MG63 (cell line): Measurements from ENCODE around the gene C2. TPM values are rescaled to one million over a fixed set of nuclear protein-coding genes. Genes with fewer than 3 reads are reported as not detected.
"Not testable (repeated sequence)": the region's sequence is repeated elsewhere in the genome, so short reads cannot be mapped to it uniquely, and the experiment has no call there.

ENCODE experiments used
- DNase-seq: peaks from one replicate; pipeline ENCODE4 v3.0.0-alpha.2; 2020
- H3K27me3 ChIP-seq: fragments of 250-450 bp; sonication (Bioruptor Pico); 2 replicates; pipeline ENCODE4 v1.5.1; 2020; ENCODE audit warnings: mild to moderate bottlenecking, moderate library complexity
- H3K36me3 ChIP-seq: fragments of 250-450 bp; sonication (Bioruptor Pico); 2 replicates; pipeline ENCODE4 v1.5.1; 2020; ENCODE audit warnings: mild to moderate bottlenecking, moderate library complexity
- H3K4me3 ChIP-seq: fragments of 250-450 bp; sonication (Bioruptor Pico); 2 replicates; pipeline ENCODE4 v1.5.1; 2020; ENCODE audit warnings: mild to moderate bottlenecking, moderate library complexity
- H3K9me3 ChIP-seq: fragments of 250-450 bp; sonication (Bioruptor Pico); 2 replicates; pipeline ENCODE4 v1.5.1; 2020; ENCODE audit warnings: mild to moderate bottlenecking, moderate library complexity
- total RNA-seq: library from RNA; depleted of rRNA; stranded (reverse); fragments of >200 nt; shearing (Covaris generic); gene quantifications from 2 replicates; pipeline ENCODE4 v1.2.3, GENCODE V29; 2014; ENCODE audit warnings: low replicate concordance

The C2 gene
- total RNA-seq, 1 experiment from 2014 or later: 0.13 TPM

DNA sequence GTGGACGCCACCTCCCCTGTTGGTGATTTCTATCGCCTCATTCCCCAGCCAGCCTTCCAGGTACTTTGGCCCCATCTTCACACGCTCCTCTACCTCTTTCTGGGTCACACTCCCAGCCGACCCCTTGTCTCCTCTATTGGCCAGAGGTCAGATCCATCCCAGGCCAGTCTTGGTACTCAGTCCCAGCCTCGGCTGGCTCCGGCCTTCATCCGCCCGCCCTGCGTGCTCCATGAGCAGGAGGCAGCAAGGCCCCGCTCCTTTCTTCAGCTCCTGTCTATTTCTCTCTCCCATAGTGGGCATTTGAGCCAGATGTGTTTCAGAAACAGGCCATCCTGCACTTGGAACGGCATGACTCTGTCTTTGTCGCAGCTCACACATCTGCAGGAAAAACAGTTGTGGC is 34.1 kb downstream of the C2 start:
- no peaks in the 10 kb centered on the region for H3K27me3 ChIP-seq
- no peaks in the 10 kb centered on the region for H3K9me3 ChIP-seq
- H3K4me3 ChIP-seq: no peak overlapping the region
- H3K36me3 ChIP-seq: peaks cover 19% of the 10 kb centered on the region
- no peak for DNase-seq

DNA sequence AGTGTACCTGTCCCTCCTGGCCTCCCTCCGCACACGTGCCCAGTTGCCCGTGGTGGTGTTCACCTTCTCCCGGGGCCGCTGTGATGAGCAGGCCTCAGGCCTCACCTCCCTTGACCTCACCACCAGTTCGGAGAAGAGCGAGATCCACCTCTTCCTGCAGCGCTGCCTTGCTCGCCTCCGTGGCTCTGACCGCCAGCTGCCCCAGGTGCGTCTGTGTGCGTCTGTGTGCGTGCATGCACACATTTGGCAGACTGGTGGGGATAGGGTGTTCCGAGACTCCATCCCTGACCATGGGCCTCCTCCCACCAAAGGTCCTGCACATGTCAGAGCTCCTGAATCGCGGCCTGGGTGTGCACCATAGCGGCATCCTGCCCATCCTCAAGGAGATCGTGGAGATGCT is 36.4 kb downstream of the C2 start:
- Histone ChIP-seq H3K36me3 (peaks cover 12% of the 10 kb centered on the region), H3K4me3 (no peak overlapping the region), H3K9me3 (no peaks in the 10 kb centered on the region), H3K27me3 (no peaks in the 10 kb centered on the region)
- no peak for DNase-seq

DNA sequence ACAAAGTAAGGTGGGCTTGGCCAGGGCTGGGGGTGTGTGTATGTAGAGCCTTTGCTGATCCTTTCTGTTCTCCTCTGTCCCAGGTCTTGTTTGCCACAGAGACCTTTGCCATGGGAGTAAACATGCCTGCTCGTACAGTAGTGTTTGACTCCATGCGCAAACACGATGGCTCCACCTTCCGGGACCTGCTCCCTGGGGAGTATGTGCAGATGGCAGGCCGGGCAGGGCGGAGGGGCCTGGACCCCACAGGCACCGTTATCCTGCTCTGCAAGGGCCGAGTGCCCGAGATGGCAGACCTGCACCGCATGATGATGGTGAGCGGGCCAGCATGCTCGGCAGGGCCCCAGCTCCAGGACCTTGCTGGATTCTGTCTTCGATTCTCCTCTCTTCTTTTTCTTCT is 38.2 kb downstream of the C2 start:
- H3K36me3 ChIP-seq: peaks cover 14% of the 10 kb centered on the region
- no peak overlapping the region for H3K4me3 ChIP-seq
- H3K27me3 ChIP-seq: no peaks in the 10 kb centered on the region
- H3K9me3 ChIP-seq: no peaks in the 10 kb centered on the region
- DNase-seq: no peak

DNA sequence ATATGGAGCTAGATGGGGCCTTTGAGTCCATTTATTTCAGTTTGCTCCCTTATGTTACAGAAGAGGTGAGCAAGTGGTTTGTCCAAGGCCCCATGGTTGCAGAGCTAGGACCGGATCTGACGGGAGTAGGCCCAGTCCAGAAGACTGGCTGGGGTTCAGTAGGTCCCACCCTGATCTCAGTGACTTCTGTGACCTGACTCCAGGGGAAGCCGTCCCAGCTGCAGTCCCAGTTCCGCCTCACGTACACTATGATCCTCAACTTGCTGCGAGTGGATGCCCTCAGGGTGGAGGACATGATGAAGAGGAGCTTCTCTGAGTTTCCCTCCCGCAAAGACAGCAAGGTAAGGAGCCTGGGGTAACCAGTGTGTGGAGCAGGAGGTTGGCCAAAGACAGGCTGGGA is 39.0 kb downstream of the C2 start:
- Histone ChIP-seq H3K9me3 (no peaks in the 10 kb centered on the region), H3K36me3 (peaks cover 13% of the 10 kb centered on the region), H3K27me3 (no peaks in the 10 kb centered on the region), H3K4me3 (no peak overlapping the region)
- DNase-seq: no peak

DNA sequence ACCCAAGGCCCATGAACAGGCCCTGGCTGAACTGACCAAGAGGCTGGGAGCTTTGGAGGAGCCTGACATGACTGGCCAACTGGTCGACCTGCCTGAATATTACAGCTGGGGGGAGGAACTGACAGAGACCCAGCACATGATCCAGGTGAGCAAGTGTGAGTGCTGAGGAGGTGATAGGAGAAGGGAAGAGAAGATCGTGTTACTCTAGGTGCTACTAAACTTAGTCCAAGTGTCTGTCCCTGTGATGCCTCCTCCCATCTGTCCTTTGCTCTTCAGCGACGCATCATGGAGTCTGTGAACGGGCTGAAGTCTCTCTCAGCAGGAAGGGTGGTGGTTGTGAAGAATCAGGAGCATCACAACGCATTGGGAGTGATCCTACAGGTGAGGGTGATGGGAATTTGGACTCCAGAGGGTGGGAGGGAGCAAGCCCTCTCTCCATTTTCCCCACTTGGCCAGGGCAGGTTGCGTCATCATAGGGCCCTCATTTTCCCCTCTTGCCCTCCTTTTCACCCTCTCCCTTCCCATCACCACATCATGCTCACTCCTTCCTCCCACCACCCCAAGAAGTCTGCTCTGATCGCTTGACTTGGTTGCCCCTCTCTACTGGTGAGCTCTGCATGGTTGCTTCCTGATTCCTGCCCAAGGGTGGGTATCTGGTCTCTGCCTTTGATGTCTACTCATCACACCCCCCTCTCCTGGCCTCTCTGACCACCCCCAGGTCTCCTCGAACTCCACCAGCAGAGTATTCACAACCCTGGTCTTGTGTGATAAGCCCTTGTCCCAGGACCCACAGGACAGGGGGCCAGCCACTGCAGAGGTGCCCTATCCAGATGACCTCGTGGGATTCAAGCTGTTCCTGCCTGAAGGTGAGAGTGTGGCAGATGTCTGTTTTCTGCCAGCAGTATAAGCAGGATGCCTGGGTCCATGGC is 39.7 kb downstream of the C2 start:
- H3K36me3 ChIP-seq: peaks cover 13% of the 10 kb centered on the region
- no peak for DNase-seq

DNA sequence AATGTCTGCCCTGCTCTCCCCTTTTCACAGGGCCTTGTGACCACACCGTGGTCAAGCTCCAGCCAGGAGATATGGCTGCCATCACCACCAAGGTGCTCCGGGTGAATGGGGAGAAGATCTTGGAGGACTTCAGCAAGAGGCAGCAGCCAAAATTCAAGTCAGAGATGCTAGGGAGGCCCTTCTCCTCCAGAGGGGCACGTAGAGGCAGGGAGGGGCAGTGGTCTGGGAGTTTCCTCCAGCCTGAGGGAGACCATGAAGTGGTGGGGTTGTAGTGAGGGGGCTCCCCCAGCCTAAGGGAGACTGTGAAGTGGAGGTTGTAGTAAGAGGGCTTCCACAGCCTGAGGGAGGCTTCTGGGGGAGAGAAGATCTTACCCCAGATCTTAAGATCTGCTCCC is 40.4 kb downstream of the C2 start:
- Histone ChIP-seq H3K4me3 (no peak overlapping the region), H3K27me3 (no peaks in the 10 kb centered on the region), H3K36me3 (peaks cover 13% of the 10 kb centered on the region), H3K9me3 (no peaks in the 10 kb centered on the region)
- DNase-seq: no peak

More for the DNA sequence above, 39.7 kb downstream of the C2 start:
- Histone ChIP-seq H3K27me3 (no peaks in the 10 kb centered on the region), H3K4me3 (no peak overlapping the region), H3K9me3 (no peaks in the 10 kb centered on the region)

DNA sequence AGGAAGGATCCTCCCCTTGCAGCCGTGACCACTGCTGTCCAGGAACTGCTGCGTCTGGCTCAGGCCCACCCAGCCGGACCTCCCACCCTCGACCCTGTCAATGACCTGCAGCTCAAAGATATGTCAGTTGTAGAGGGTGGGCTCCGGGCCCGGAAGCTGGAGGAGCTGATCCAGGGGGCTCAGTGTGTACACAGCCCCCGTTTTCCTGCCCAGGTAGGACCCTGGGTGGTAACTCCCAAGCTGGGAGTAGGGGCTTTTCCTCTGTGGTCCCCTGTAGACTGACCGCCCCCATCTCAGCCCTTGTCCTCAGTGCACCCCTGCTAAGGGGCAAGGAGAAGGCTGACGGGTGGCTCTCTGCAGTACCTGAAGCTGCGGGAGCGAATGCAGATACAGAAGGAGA is 40.8 kb downstream of the C2 start:
- H3K4me3 ChIP-seq: no peak overlapping the region
- H3K27me3 ChIP-seq: no peaks in the 10 kb centered on the region
- H3K9me3 ChIP-seq: no peaks in the 10 kb centered on the region
- H3K36me3 ChIP-seq: peaks cover 13% of the 10 kb centered on the region
- no peak for DNase-seq

DNA sequence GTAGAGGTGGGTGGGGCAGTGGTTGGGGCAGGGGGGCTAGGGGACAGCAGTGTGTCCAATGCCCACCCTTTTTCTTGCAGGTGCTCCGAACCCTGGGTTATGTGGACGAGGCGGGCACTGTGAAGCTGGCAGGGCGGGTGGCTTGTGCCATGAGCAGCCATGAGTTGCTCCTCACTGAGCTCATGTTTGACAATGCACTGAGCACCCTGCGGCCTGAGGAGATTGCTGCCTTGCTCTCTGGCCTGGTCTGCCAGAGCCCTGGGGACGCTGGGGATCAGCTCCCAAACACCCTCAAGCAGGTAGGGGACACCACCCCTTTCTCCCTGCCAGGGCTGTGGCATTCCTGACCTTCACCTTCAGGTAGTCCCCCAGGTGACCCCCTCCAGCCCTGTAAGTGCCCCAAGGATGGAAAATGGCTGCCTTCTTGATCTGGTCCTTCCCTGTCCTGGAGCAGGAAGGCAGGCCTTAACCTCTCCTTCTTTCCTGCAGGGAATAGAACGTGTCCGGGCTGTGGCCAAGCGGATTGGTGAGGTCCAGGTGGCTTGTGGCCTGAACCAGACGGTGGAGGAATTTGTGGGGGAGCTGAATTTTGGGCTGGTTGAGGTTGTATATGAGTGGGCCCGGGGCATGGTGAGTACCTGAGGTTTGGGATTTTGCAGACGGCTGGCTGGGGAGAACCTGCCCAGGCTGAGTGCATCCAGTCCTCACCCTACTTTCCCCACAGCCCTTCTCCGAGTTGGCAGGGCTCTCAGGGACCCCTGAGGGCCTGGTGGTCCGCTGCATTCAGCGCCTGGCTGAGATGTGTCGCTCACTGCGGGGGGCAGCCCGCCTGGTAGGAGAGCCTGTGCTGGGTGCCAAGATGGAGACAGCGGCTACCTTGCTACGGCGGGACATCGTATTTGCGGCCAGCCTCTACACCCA is 41.5 kb downstream of the C2 start:
- Histone ChIP-seq H3K27me3 (no peaks in the 10 kb centered on the region), H3K36me3 (peaks cover 13% of the 10 kb centered on the region), H3K4me3 (no peak overlapping the region), H3K9me3 (no peaks in the 10 kb centered on the region)
- no peak for DNase-seq

DNA sequence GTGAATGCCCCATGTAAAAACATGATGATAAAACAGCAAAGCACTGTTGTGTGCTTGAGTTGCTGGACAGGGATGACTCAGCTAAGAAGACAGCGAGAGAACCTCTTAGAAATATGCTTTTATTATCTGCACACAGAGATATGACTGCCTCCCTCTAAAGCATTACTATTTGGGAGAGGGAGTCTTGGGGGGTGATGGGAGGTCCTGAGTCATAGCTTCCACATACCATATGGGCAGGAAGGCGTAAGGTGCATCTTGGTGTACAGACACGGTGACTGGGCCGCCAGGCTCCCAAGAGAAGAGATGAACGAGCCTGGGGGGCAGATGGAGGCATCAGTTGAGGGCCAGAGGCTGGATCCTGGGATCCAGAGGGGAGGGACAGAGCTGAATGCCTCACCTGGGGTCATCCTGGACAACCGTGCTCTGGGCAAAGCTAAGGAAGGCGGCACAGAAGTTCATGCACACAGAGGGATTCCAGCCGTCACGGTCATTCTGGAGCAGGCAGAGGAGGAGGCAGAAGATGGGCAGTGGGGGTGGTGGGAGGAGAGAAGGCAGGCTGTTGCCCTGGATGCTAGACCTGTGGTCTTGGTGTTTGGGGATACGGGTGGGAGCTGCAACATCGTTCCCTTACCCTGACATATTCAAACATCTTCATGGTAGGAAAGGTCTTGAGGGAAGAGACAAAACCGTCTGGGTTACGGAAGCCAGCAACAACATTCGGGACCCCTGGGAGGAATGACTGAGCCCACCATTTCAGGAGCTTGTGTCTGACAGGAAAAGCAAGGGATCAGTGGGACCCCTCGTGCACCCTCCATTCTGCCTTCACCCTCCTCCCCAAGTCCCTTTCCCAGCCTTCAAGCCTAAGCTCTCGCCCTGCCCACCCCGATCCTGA is 42.4 kb downstream of the C2 start:
- DNase-seq: no peak
- Histone ChIP-seq H3K36me3 (peaks cover 11% of the 10 kb centered on the region), H3K9me3 (no peaks in the 10 kb centered on the region), H3K27me3 (no peaks in the 10 kb centered on the region), H3K4me3 (peak overlapping the region; percentile 78; the same call in 1 of the 2 replicates)

DNA sequence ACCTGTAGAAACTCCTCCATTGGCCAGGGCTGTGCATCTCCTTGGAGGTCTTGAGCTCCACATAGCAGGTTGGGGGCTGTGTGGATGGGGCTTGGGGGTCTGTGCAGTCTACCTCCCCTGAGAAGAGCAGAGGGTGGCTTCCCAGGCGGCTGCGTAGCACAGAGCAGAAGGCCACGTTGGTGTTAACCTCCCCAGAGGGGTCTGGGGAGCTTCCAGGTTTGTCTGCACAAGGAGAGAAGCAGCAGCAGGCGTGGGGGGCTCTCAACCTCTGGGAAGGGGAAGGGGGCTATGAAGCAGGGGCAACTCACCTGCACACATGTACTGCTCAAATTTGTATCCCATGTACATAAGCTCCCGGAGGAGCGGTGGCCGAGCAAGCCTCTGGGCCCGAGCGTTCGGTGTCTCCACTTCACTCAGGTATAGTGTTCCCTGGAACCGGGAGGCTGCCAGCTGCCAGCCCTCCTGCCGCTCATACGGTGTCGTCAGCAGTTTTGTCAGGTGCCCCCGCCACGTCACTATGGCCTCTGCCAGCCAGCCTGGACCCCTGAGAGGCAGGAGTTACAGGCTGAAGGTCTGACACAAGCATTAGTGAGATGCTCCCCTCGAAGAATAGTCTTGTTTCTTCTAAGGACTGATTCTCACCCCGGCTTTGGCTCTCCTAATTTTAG is 43.2 kb downstream of the C2 start:
- Histone ChIP-seq H3K36me3 (peaks cover 11% of the 10 kb centered on the region), H3K27me3 (no peaks in the 10 kb centered on the region), H3K9me3 (no peaks in the 10 kb centered on the region), H3K4me3 (peak overlapping the region; percentile 78)
- peak; percentile 27 for DNase-seq

DNA sequence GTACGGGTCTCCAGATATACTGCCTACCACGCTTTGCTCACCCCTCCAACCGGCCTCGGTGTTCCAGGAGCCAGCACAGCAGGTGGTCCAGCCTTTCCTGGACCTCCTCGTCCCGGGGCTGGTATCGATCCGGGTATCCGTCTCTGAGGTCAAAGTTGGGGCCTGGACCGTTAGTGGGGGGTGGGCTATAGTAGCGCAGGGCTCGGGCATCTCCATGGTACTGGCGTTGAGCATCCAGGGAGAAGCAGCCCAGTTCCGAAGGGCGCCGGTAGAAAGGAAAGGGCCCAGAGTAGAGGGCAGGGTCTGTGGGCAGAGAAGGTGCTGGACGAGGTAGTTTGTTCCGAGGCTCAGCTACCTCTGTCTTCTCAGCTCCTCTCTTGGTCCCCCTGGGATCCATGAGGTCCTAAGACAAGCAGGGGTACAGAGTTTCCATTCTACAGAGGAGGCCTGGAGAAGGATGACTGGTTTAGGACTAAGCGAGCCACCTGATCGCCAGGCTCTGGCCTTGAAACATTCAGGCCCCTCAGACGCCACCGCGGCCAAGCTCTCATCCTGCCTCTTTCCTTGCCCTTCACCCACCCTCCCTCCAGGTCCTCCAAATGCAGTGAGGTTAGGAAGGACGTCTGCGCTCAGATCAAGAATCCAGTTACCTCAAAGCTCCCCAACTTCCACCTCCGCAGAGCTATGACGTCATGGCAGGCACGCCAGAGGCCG is 43.9 kb downstream of the C2 start:
- H3K9me3 ChIP-seq: no peaks in the 10 kb centered on the region
- peak overlapping the region; percentile 78 for H3K4me3 ChIP-seq
- DNase-seq: peak; percentile 21
- peaks cover 11% of the 10 kb centered on the region for H3K36me3 ChIP-seq
- H3K27me3 ChIP-seq: no peaks in the 10 kb centered on the region

DNA sequence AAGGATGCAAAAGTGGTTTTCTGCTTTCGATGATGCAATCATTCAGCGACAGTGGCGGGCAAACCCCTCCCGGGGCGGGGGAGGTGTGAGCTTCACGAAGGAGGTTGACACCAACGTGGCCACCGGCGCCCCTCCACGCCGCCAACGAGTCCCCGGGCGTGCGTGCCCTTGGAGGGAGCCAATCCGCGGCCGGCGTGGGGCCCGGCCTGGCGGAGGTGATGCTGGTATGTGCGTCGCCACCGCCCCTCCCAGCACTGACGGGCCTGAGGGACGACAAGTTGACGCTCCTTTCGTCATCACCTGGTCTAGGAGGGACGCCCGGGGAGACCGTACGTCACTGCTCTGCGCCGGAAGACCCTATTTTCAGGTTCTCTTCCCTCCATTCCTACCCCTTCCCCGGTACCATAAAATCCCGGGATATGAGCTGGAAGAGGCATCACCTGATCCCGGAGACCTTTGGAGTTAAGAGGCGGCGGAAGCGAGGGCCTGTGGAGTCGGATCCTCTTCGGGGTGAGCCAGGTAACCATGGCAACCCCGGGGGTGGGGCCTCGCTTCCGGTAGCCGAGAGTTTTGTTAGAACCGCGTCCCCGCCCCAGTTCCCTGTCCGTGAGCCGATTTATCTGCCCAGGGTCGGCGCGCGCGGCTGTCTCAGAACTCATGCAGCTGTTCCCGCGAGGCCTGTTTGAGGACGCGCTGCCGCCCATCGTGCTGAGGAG is 44.6 kb downstream of the C2 start, which contains the start of gene DXO:
Gene DXO (minus strand): TSS at position 146 of the 716 bp plus-strand sequence. CDS start 463 bp downstream, outside the sequence.
- H3K36me3 ChIP-seq: peaks cover 11% of the 10 kb centered on the region
- H3K27me3 ChIP-seq: no peaks in the 10 kb centered on the region
- DNase-seq: peak; percentile 94
- peak within 1 kb of the TSS; percentile 78 for H3K4me3 ChIP-seq
- H3K9me3 ChIP-seq: no peaks in the 10 kb centered on the region

DNA sequence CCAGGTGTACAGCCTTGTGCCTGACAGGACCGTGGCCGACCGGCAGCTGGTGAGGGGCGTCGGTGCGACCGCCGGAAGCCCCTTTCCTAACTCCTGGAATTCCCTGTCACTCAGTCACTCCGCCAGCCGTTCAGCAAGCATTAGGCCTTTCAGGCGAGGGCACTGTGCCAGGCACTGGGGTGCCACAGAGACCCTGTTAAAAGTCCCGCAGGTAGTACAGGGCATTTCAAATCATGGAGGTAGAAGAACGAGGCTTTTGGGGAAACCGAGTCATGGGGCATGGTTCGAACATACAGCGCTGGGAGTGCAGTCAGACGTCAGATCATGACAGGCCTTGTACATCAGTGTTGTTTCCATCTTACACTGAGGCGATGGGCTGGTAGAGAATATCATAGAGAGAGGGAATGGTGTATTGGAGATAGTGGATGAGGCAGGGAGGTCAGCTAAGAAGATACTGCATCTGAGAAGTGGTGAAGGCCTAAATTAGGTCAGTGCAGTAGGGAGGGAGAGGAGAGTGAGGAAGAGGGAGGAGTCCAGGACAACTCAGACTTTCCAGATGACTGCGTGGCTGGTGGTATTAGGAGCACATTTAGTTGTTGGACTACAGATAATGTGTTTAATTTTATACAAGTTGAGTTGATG is 45.3 kb downstream of the C2 start:
- Histone ChIP-seq H3K27me3 (no peaks in the 10 kb centered on the region), H3K4me3 (peak overlapping the region; percentile 78), H3K9me3 (no peaks in the 10 kb centered on the region), H3K36me3 (peaks cover 11% of the 10 kb centered on the region)
- no peak for DNase-seq

DNA sequence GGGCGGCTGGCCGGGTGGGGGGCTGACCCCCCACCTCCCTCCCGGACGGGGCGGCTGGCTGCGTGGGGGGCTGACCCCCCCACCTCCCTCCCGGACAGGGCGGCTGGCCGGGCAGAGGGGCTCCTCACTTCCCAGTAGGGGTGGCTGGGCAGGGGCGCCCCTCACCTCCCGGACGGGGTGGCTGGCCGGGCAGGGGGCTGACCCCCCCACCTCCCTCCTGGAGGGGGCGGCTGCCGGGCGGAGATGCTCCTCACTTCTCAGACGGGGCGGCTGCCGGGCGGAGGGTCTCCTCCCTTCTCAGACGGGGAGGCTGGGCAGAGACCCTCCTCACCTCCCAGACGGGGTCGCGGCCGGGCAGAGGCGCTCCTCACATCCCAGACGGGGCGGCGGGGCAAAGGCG is 48.5 kb downstream of the C2 start:
- H3K4me3 ChIP-seq, H3K9me3 ChIP-seq, H3K27me3 ChIP-seq, H3K36me3 ChIP-seq, DNase-seq: not testable (repeated sequence)
